ENCODE measurements around the gene ACKR3.

ACKR3 gene

GRCh38 chr2:236571145-236571544 lies 1.5 kb downstream of the ACKR3 start:
- no peak for DNase-seq

- DNase-seq, result no peak
These were observed 2.9 kb downstream of the ACKR3 start for GRCh38 chr2:236572482-236572881.

GRCh38 chr2:236573066-236573929 lies 3.7 kb downstream of the ACKR3 start:
- DNase-seq, result no peak

GRCh38 chr2:236574000-236574399 lies 4.4 kb downstream of the ACKR3 start:
- no peak for DNase-seq

- no peak for DNase-seq
These were observed 5.0 kb downstream of the ACKR3 start for GRCh38 chr2:236574424-236575145.

- DNase-seq, result no peak
These were observed 5.9 kb downstream of the ACKR3 start for GRCh38 chr2:236575510-236575909.

GRCh38 chr2:236576087-236576486 lies 6.5 kb downstream of the ACKR3 start:
- no peak for DNase-seq

GRCh38 chr2:236576953-236577352 lies 7.3 kb downstream of the ACKR3 start:
- no peak for DNase-seq

GRCh38 chr2:236577481-236578410 lies 8.1 kb downstream of the ACKR3 start:
- no peak for DNase-seq

- no peak for DNase-seq
These were observed 8.8 kb downstream of the ACKR3 start for GRCh38 chr2:236578411-236578846.

- no peak for DNase-seq
These were observed 9.6 kb downstream of the ACKR3 start for GRCh38 chr2:236579048-236579745.

- DNase-seq, result no peak
These were observed 10.2 kb downstream of the ACKR3 start for GRCh38 chr2:236579746-236580315.

- DNase-seq, result no peak
These were observed 11.2 kb downstream of the ACKR3 start for GRCh38 chr2:236580746-236581355.

GRCh38 chr2:236581546-236581945 lies 11.9 kb downstream of the ACKR3 start:
- DNase-seq, result no peak

GRCh38 chr2:236582968-236583367 lies 13.3 kb downstream of the ACKR3 start:
- DNase-seq, result no peak

- DNase-seq, result no peak
These were observed 14.1 kb downstream of the ACKR3 start for GRCh38 chr2:236583621-236584203.

GRCh38 chr2:236584521-236585384 lies 15.1 kb downstream of the ACKR3 start:
- DNase-seq, result no peak

GRCh38 chr2:236585966-236586365 lies 16.3 kb downstream of the ACKR3 start:
- no peak for DNase-seq

- no peak for DNase-seq
These were observed 18.5 kb downstream of the ACKR3 start for GRCh38 chr2:236587861-236588815.
